Mammary epithelial cell (primary cell): Measurements from ENCODE around the gene SMIM5.

ENCODE experiments used
- CTCF ChIP-seq, 2 donors: IDR thresholded peaks in 1 of 2; conservative IDR thresholded peaks in 1 of 2; 2 replicates each; pipeline ENCODE4 v1.5.1; 2011 to 2012; ENCODE audit warnings: inconsistent platforms in 2 of 2, low read length in 2 of 2, mild to moderate bottlenecking in 2 of 2, control low read depth in 1 of 2, low read depth in 1 of 2; ENCODE audit not compliant: insufficient read depth in 1 of 2; ENCODE audit errors: extremely low read depth in 1 of 2
- EZH2 ChIP-seq: IDR thresholded peaks from 2 replicates; pipeline ENCODE4 v1.6.1; 2012; ENCODE audit warnings: low read length, inconsistent platforms, borderline replicate concordance

- TF ChIP-seq CTCF (conservative IDR thresholded peaks at IDR 0.05 in 1 of 2, IDR thresholded peaks at IDR 0.05 in 1 of 2; ENCODE audit: extremely low read depth in 1 of 2, insufficient read depth in 1 of 2, low read depth in 1 of 2, low read length in 2 of 2), result no peak
- TF ChIP-seq EZH2, result no peak
Measured at GRCh38 chr17:75639771-75640555, 6.7 kb downstream of the SMIM5 start.
